Measurements from ENCODE around the gene IST1.

IST1 gene

DNA sequence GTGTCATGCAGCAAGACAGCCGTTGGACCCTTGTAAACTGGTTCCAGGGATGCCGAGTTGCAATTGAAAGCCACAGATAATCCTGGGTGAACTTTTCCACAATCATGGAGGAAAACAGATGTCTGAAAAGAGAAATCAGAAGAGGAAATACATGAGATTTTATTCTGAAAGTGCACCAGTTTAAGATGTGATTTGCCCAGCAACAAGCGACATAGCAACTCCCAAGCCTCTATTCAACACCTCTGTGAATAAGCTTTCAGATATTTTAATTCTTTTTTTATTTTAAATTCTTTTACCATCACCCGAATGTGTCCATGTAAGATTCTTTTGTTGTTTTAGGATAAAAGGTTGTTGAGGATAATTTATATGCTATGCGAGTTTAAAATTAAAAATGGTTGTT lies 58.8 kb downstream of the IST1 start:
- no peak for DNase-seq
- no peaks in the 10 kb centered on the region for H3K27me3 ChIP-seq
- no peaks in the 10 kb centered on the region for H3K36me3 ChIP-seq
- H3K9me3 ChIP-seq: no peaks in the 10 kb centered on the region
- intact Hi-C loops (cut with DNase I; ENCODE audit: low total_unique reads): loop anchor here (2.0 kb wide), 1 partner anchor 47 kb away; no protein-coding TSS in a partner anchor
- no peak overlapping the region for H3K27ac ChIP-seq
- H3K4me3 ChIP-seq: no peak overlapping the region
- no peaks in the 10 kb centered on the region for H3K4me1 ChIP-seq
- TF ChIP-seq, protein P1, sequence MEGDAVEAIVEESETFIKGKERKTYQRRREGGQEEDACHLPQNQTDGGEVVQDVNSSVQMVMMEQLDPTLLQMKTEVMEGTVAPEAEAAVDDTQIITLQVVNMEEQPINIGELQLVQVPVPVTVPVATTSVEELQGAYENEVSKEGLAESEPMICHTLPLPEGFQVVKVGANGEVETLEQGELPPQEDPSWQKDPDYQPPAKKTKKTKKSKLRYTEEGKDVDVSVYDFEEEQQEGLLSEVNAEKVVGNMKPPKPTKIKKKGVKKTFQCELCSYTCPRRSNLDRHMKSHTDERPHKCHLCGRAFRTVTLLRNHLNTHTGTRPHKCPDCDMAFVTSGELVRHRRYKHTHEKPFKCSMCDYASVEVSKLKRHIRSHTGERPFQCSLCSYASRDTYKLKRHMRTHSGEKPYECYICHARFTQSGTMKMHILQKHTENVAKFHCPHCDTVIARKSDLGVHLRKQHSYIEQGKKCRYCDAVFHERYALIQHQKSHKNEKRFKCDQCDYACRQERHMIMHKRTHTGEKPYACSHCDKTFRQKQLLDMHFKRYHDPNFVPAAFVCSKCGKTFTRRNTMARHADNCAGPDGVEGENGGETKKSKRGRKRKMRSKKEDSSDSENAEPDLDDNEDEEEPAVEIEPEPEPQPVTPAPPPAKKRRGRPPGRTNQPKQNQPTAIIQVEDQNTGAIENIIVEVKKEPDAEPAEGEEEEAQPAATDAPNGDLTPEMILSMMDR (IDR thresholded peaks at IDR 0.05): no peak

GRCh38 chr16:71954699-71955195 lies 59.4 kb downstream of the IST1 start:
- TF ChIP-seq, protein P1 (IDR thresholded peaks at IDR 0.05): no peak
- Histone ChIP-seq H3K4me3 (no peak overlapping the region), H3K36me3 (no peaks in the 10 kb centered on the region), H3K4me1 (no peaks in the 10 kb centered on the region), H3K27me3 (no peaks in the 10 kb centered on the region), H3K9me3 (no peaks in the 10 kb centered on the region), H3K27ac (no peak overlapping the region)
- DNase-seq: no peak
- intact Hi-C loops (cut with DNase I; ENCODE audit: low total_unique reads): loop anchor here (2.0 kb wide), 1 partner anchor 48 kb away; no protein-coding TSS in a partner anchor

DNA sequence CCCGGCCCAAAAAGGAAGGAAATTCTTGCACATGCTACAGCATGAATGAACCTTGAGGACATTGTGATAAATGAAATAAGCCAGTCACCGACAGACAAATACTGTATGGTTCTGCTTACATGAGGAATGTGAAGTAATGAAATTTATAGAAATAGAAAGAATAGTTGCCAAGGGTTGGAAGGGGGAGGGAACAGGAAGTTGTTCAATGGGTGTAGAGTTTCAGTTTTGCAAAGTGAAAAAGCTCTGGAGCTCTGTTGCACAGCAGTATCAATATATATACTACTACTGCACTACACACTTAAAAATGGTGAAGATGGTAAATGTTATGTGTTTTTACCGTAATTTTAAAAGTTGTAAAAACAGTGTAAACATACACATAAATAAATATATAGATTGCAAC lies 61.2 kb downstream of the IST1 start:
- TF ChIP-seq, protein P1 (IDR thresholded peaks at IDR 0.05): no peak
- H3K9me3 ChIP-seq: no peaks in the 10 kb centered on the region
- DNase-seq: no peak
- no peaks in the 10 kb centered on the region for H3K36me3 ChIP-seq
- no peak overlapping the region for H3K4me3 ChIP-seq
- H3K4me1 ChIP-seq: no peaks in the 10 kb centered on the region
- no peak overlapping the region for H3K27ac ChIP-seq
- intact Hi-C loops (cut with DNase I; ENCODE audit: low total_unique reads): no loop called here
- H3K27me3 ChIP-seq: no peaks in the 10 kb centered on the region

DNA sequence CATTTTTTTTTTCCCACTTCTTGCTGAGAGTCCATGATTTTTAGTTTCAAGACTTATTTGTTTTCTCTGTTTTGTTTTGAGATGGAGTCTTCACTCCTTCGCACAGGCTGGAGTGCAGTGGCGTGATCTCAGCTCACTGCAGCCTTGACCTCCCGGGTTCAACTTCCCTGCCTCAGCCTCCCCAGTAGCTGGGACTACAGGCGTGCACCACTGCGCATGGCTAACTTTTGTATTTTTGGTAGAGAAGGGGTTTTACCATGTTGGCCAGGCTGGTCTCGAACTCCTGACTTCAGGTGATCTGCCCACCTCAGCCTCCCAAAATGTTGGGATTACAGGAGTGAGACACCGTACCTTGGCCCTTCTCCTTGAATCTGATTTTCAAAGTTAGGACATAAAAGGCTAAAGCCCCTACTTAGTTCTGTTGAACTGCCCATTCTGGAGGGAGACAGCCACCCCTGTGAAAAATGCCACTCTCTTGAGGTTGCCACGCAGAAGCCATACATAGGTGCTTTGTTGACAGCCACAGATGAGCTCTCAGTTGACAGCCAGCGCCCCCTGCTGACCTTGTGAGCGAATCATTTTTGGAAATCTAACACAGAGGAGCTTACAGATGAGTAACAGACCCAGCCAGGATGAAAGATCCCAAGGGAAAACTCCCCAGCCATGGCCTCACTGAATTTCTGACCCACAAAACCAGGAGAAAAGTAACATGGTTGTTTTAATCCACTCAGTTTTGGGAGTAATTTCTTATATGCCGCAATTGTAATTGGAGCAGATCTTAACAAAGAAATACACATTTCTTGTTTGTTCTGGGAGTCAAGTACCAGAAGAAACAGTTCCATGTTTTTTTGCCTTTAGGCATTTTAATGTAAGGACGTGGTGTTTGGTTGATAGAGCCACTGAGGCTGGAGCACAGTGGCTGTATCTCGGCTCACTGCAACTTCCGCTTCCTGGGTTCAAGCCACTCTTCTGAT lies 66.0 kb downstream of the IST1 start:
- Histone ChIP-seq H3K36me3 (no peaks in the 10 kb centered on the region), H3K27ac (no peak overlapping the region), H3K9me3 (no peaks in the 10 kb centered on the region), H3K27me3 (no peaks in the 10 kb centered on the region), H3K4me3 (no peak overlapping the region), H3K4me1 (no peaks in the 10 kb centered on the region)
- peak; percentile 80 to 87 for DNase-seq
- TF ChIP-seq, protein P1 (IDR thresholded peaks at IDR 0.05): peak; percentile 67 to 74
- intact Hi-C loops (cut with DNase I; ENCODE audit: low total_unique reads): loop anchor here (2.0 kb wide), 1 partner anchor 79 kb away; no protein-coding TSS in a partner anchor

- intact Hi-C loops (cut with DNase I; ENCODE audit: low total_unique reads): no loop called here
- TF ChIP-seq, protein P1 (IDR thresholded peaks at IDR 0.05): no peak
- H3K9me3 ChIP-seq: no peaks in the 10 kb centered on the region
- no peaks in the 10 kb centered on the region for H3K4me1 ChIP-seq
- no peak overlapping the region for H3K27ac ChIP-seq
- DNase-seq: no peak
- H3K4me3 ChIP-seq: no peak overlapping the region
- H3K27me3 ChIP-seq: peaks cover 0 to 4% of the 10 kb centered on the region in 2 donors
- no peaks in the 10 kb centered on the region for H3K36me3 ChIP-seq
Observed at GRCh38 chr16:71963125-71963875, 68.0 kb downstream of the IST1 start.

Measured in tibial artery (tissue), 4 donors.